Esophagus muscularis mucosa (tissue), 4 donors: ENCODE data around the gene PLXNB3.
"Not testable (repeated sequence)": the region's sequence is repeated elsewhere in the genome, so short reads cannot be mapped to it uniquely, and the experiment has no call there.

Experiments
- EP300 ChIP-seq: sonication (generic); formaldehyde crosslinking; IDR thresholded peaks from one replicate; pipeline ENCODE4 v1.6.1; 2017; ENCODE audit warnings: antibody characterized with exemption
- POLR2A ChIP-seq: fragments of 450-650 bp; IDR thresholded peaks from one replicate; pipeline ENCODE4 v1.6.1; 2017; ENCODE audit warnings: antibody characterized with exemption, moderate library complexity, mild to moderate bottlenecking, low read depth
- POLR2AphosphoS5 ChIP-seq, 2 donors: sonication (generic); formaldehyde crosslinking; IDR thresholded peaks; one replicate each; pipeline ENCODE4 v1.6.1; 2017; ENCODE audit warnings: antibody characterized with exemption in 2 of 2
- TF ChIP-seq, protein P1 (sequence below), 3 experiments: fragments of 200-600 bp in 2 of 3; fragments of 450-650 bp in 1 of 3; sonication (generic) in 2 of 3; IDR thresholded peaks; one replicate each; pipeline ENCODE4 v1.5.1; 2017 to 2019; ENCODE audit warnings: antibody characterized with exemption in 3 of 3, mild to moderate bottlenecking in 2 of 3, moderate library complexity in 1 of 3

DNA sequence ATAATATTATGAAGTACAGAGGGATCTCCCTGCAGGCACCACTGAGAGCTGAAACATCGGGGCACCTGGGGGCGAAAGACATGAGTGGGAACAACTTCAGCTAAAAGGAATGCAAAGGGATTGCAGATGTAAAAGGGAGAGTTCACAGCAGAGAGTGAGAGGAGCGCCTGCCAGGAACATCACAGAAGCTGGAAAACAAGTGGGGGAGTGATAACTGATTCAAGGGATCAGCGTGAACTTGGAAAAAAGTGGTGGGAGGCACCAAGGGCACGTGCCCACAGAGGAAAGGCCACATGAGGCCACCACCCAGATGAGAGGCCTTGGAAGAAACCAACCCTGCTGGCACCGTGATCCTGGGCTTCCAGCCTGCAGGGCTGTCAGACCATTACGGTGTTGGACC lies 15.0 kb upstream of the PLXNB3 start:
- TF ChIP-seq POLR2AphosphoS5 (IDR thresholded peaks at IDR 0.05); POLR2A; EP300: not testable (repeated sequence)
- TF ChIP-seq, protein P1, sequence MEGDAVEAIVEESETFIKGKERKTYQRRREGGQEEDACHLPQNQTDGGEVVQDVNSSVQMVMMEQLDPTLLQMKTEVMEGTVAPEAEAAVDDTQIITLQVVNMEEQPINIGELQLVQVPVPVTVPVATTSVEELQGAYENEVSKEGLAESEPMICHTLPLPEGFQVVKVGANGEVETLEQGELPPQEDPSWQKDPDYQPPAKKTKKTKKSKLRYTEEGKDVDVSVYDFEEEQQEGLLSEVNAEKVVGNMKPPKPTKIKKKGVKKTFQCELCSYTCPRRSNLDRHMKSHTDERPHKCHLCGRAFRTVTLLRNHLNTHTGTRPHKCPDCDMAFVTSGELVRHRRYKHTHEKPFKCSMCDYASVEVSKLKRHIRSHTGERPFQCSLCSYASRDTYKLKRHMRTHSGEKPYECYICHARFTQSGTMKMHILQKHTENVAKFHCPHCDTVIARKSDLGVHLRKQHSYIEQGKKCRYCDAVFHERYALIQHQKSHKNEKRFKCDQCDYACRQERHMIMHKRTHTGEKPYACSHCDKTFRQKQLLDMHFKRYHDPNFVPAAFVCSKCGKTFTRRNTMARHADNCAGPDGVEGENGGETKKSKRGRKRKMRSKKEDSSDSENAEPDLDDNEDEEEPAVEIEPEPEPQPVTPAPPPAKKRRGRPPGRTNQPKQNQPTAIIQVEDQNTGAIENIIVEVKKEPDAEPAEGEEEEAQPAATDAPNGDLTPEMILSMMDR (IDR thresholded peaks at IDR 0.05): not testable (repeated sequence)
